SK-N-SH treated with all-trans-retinoic acid at 6 μM for 48 hours (cell line): ENCODE data around the gene ZBTB43.

Experiments used
- ESRRG ChIP-seq: fragments of 250-450 bp; sonication (Bioruptor Pico); IDR thresholded peaks from 2 replicates; pipeline ENCODE4 v1.6.1; 2021; ENCODE audit warnings: mild to moderate bottlenecking
- GLIS3 ChIP-seq: fragments of 250-450 bp; sonication (Bioruptor Pico); IDR thresholded peaks from 2 replicates; pipeline ENCODE4 v1.5.0; 2020; ENCODE audit warnings: mild to moderate bottlenecking, moderate library complexity

DNA sequence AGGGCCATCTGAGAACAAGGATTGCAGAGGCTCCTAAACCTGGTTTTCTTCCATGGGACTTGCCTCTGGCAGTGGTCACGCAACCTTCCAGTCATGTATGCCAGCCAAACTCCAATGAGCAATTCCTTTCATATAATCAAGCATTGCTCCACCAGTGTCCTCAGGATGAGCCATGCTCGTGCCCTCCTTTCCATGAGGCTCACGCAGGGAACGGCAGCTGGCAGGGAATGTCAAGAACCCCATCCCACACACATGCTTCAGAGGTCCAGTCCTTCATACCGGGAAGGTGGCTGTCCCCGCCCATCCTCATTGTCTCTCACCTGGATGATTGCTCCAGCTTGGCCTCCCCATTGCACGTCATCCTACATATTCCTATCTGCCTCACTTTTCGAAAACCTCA is 42.2 kb downstream of the ZBTB43 start:
- TF ChIP-seq ESRRG (no peak), GLIS3 (CRISPR knock-in tag) (no peak)
